Ovary (tissue), 3 donors: ENCODE measurements around the gene TCF25.

Experiments used
- CTCF ChIP-seq, 3 donors: fragments of 450-650 bp in 2 of 3; fragments of 200-600 bp in 1 of 3; IDR thresholded peaks; one replicate each; pipeline versions ENCODE4 v1.5.1 to v1.8.0; 2016 to 2022; ENCODE audit warnings: antibody characterized with exemption in 3 of 3, mild to moderate bottlenecking in 1 of 3
- POLR2A ChIP-seq: fragments of 450-650 bp; IDR thresholded peaks from one replicate; pipeline ENCODE4 v1.6.1; 2017; ENCODE audit warnings: antibody characterized with exemption, mild to moderate bottlenecking, moderate library complexity
- donor health status: DM: no; HTN: no; CAD: no.

- TF ChIP-seq POLR2A = no peak
- TF ChIP-seq CTCF (IDR thresholded peaks at IDR 0.05) = no peak
Observed at GRCh38 chr16:89897204-89897603, 23.8 kb downstream of the TCF25 start.
